GM12891 (cell line): ENCODE results near the gene F12.

Experiments
- PAX5 ChIP-seq: IDR thresholded peaks from 2 replicates; pipeline ENCODE4 v1.6.1; 2011; ENCODE audit warnings: low read length, moderate library complexity, mild to moderate bottlenecking; ENCODE audit not compliant: insufficient read depth, severe bottlenecking
- POLR2A ChIP-seq: IDR thresholded peaks from 2 replicates; pipeline ENCODE4 v1.6.1; 2011; ENCODE audit warnings: low read depth, low read length, control low read depth
- POLR2AphosphoS5 ChIP-seq: IDR thresholded peaks from 2 replicates; pipeline ENCODE4 v1.6.1; 2011; ENCODE audit warnings: low read depth, low read length, control low read depth
- POU2F2 ChIP-seq: IDR thresholded peaks from 2 replicates; pipeline ENCODE4 v1.6.1; 2011; ENCODE audit warnings: low read depth, mild to moderate bottlenecking, control low read depth, low read length, moderate library complexity
- SPI1 ChIP-seq: IDR thresholded peaks from 2 replicates; pipeline ENCODE4 v1.6.1; 2011; ENCODE audit warnings: low read depth, low read length, control low read depth
- TAF1 ChIP-seq: IDR thresholded peaks from 2 replicates; pipeline ENCODE4 v1.6.1; 2011; ENCODE audit warnings: low read depth, low read length, control low read depth

DNA sequence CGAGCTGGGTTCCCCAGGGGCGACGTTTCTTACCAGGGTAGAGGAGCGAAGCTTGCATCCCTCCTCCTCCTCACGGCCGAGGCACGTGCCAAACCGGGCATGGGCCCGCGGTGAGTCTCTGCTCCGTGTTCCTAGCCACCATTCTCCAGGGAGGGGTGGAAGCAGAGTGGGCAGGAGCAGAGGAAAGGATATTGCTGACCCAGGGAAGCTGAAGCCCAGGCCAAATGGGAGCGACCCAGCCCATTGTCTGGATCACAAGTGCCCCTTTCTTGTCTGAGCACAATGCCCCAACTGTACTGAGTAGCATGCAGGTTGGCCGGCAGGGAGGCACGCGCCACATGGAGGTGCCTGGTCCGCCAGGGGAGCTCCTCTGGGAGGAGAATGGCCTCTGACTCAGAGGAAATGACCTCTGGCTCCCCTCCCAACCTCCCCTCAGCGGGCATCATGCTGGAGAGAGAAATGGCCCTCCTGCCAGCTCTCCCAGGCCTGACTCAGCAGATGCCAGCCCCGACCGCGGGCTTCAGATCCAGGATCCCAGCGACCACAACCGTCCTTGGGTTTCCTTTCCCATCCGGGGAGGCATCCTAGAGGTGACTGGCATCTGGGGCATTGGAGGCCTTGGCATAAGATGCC, 38.4 kb upstream of the F12 start:
- peak; percentile 27; the same call in 1 of the 2 replicates for TF ChIP-seq POLR2AphosphoS5
- TF ChIP-seq POLR2A, result no peak; the same call in 1 of the 2 replicates
- no peak for TF ChIP-seq PAX5
- no peak for TF ChIP-seq SPI1
- no peak for TF ChIP-seq TAF1
- TF ChIP-seq POU2F2, result no peak
